Psoas muscle (tissue), 8 donors: ENCODE results near the gene SP9. TPM values are rescaled to one million over a fixed set of nuclear protein-coding genes. Genes with fewer than 3 reads are reported as not detected.

ENCODE experiments used
- ATAC-seq, 4 donors: fragments of 200-7000 bp; cut with Tn5 transposase; one replicate each; pipeline ENCODE4 v1.9.1; 2020; ENCODE audit warnings: moderate library complexity in 3 of 4, mild to moderate bottlenecking in 2 of 4
- DNase-seq, 2 donors: peaks; one replicate each; pipeline ENCODE4 v3.0.0-alpha.2; 2020
- H3K27ac ChIP-seq: fragments of 200-600 bp; one replicate; pipeline ENCODE4 v1.8.0; 2022
- H3K27me3 ChIP-seq, 3 donors: fragments of 200-600 bp in 1 of 3; one replicate each; pipeline versions ENCODE4 v1.6.1 to v1.8.0; 2013 to 2022; ENCODE audit warnings: low read length in 2 of 3, mild to moderate bottlenecking in 2 of 3, moderate library complexity in 1 of 3; ENCODE audit not compliant: insufficient read depth in 3 of 3
- H3K36me3 ChIP-seq, 2 donors: fragments of 200-600 bp in 1 of 2; one replicate each; pipeline versions ENCODE4 v1.6.1 to v1.8.0; 2013 to 2022; ENCODE audit warnings: low read depth in 1 of 2, mild to moderate bottlenecking in 1 of 2, moderate library complexity in 1 of 2; ENCODE audit not compliant: insufficient read depth in 1 of 2
- H3K4me1 ChIP-seq: fragments of 200-600 bp; one replicate; pipeline ENCODE4 v1.8.0; 2022
- H3K4me3 ChIP-seq: fragments of 200-600 bp; one replicate; pipeline ENCODE4 v1.8.0; 2022; ENCODE audit warnings: mild to moderate bottlenecking
- H3K9me3 ChIP-seq: fragments of 200-600 bp; one replicate; pipeline ENCODE4 v1.8.0; 2022
- CTCF ChIP-seq: fragments of 200-600 bp; IDR thresholded peaks from one replicate; pipeline ENCODE4 v1.8.0; 2022; ENCODE audit warnings: antibody characterized with exemption
- WGBS, 3 donors: extraction: QIAGEN DNeasy Blood & Tissue Kit; methylation state at CpG; one replicate each; pipeline versions ENCODE4 v1.1.6 to v1.1.7; 2013; 5-methylcytosine and 5-hydroxymethylcytosine counted together
- intact Hi-C, 2 donors: fragments of 100-400 bp; cut with DNase I; formaldehyde crosslinking; loops; one replicate each; pipeline versions ENCODE4 v1.11.0 to v1.14.2; 2022
- polyA plus RNA-seq, 3 donors: library from polyadenylated mRNA; stranded (reverse); fragments of 200-250 nt; gene quantifications; one replicate each; pipeline ENCODE4 v1.2.3, GENCODE V29; 2013
- total RNA-seq, 4 donors: library from RNA; stranded (reverse); fragmentation: NEBNext Ultra II Directional in 2 of 4; extraction: Animal tissue kit (Norgen Biotek cat#: 25700) in 2 of 4; gene quantifications; one replicate each; pipeline versions ENCODE4 v1.2.1 to v1.2.4, GENCODE V29; 2021 to 2023
- donor health status: healthy with polysubstance abuse.
- donor health status: DM: no; HTN: no; CAD: no; lungs with moderate emphysema.
- donor health status: Bipolar disorder and iron deficiency.
- donor health status: healthy.
- donor health status: DM: yes; HTN: yes; CAD: no.
- donor health status: DM: no; HTN: no; CAD: no.
- donor health status: DM: no; HTN: no; CAD: no.
- donor health status: DM: yes; HTN: yes; CAD: no.

Gene SP9
- total and polyA plus RNA-seq, 7 donors: 0.03 to 0.95 (median 0.36) TPM; not detected in 3

- Histone ChIP-seq H3K36me3 (no peaks in the 10 kb centered on the region), H3K4me3 (no peak overlapping the region), H3K27ac (no peak overlapping the region), H3K4me1 (peaks cover 13% of the 10 kb centered on the region), H3K9me3 (no peaks in the 10 kb centered on the region), H3K27me3 (peaks cover 0 to 69% (median 24%) of the 10 kb centered on the region in 3 donors)
- 32 to 35% (median 33%) methylated on average over 39 to 44 of the region's 44 CpGs for WGBS, 3 donors
- intact Hi-C loops: no loop called here
- no peak for TF ChIP-seq CTCF
- no peak for ATAC-seq
- no peak for DNase-seq
Measured at GRCh38 chr2:174328114-174328960, 6.4 kb upstream of the SP9 start.

GRCh38 chr2:174328961-174329715 is 5.6 kb upstream of the SP9 start:
- 56 to 78% (median 71%) methylated on average over 16 of the region's 16 CpGs for WGBS, 3 donors
- no peak overlapping the region for H3K4me3 ChIP-seq
- peaks cover 13% of the 10 kb centered on the region for H3K4me1 ChIP-seq
- no peak for TF ChIP-seq CTCF
- intact Hi-C loops: no loop called here
- ATAC-seq (no peak), DNase-seq (no peak)
- no peak overlapping the region for H3K27ac ChIP-seq
- no peaks in the 10 kb centered on the region for H3K9me3 ChIP-seq
- H3K27me3 ChIP-seq: peaks cover 0 to 77% (median 31%) of the 10 kb centered on the region in 3 donors
- no peaks in the 10 kb centered on the region for H3K36me3 ChIP-seq

GRCh38 chr2:174330945-174331594 is 3.7 kb upstream of the SP9 start:
- H3K9me3 ChIP-seq: no peaks in the 10 kb centered on the region
- no peak overlapping the region for H3K4me3 ChIP-seq
- H3K4me1 ChIP-seq: peaks cover 24% of the 10 kb centered on the region
- DNase-seq: no peak
- H3K36me3 ChIP-seq: no peaks in the 10 kb centered on the region
- ATAC-seq: no peak
- 56 to 66% (median 60%) methylated on average over 16 of the region's 16 CpGs for WGBS, 3 donors
- no peak overlapping the region for H3K27ac ChIP-seq
- TF ChIP-seq CTCF: no peak
- intact Hi-C loops: loop anchor here in 1 of 2 donors (10.0 kb wide), 1 partner anchor 756 kb away; no protein-coding TSS in a partner anchor
- H3K27me3 ChIP-seq: peaks cover 0 to 97% (median 41%) of the 10 kb centered on the region in 3 donors

GRCh38 chr2:174331595-174332216 is 3.0 kb upstream of the SP9 start:
- intact Hi-C loops: loop anchor here in 1 of 2 donors (10.0 kb wide), 1 partner anchor 757 kb away; no protein-coding TSS in a partner anchor
- H3K9me3 ChIP-seq: no peaks in the 10 kb centered on the region
- no peaks in the 10 kb centered on the region for H3K36me3 ChIP-seq
- peaks cover 26% of the 10 kb centered on the region for H3K4me1 ChIP-seq
- no peak overlapping the region for H3K4me3 ChIP-seq
- 63 to 72% (median 67%) methylated on average over 11 of the region's 11 CpGs for WGBS, 3 donors
- DNase-seq (no peak), ATAC-seq (no peak)
- no peak for TF ChIP-seq CTCF
- H3K27me3 ChIP-seq: peaks cover 0 to 98% (median 46%) of the 10 kb centered on the region in 3 donors
- no peak overlapping the region for H3K27ac ChIP-seq
